Spleen (tissue), 7 donors: ENCODE results near the gene FSTL4.

Experiments used
- POLR2AphosphoS5 ChIP-seq, 3 donors: sonication (generic); formaldehyde crosslinking; IDR thresholded peaks; one replicate each; pipeline ENCODE4 v1.5.1; 2017; ENCODE audit warnings: antibody characterized with exemption in 3 of 3
- TF ChIP-seq, protein P1 (sequence below), 11 experiments: fragments of 200-600 bp in 7 of 11; fragments of 450-650 bp in 4 of 11; sonication (generic) in 4 of 11; IDR thresholded peaks in 8 of 11; conservative IDR thresholded peaks in 3 of 11; 1 replicate in 7 of 11; 2 replicates in 4 of 11; pipeline versions ENCODE4 v1.4.0 to v1.8.0; 2016 to 2021; ENCODE audit warnings: antibody characterized with exemption in 11 of 11, inconsistent platforms in 4 of 11, mild to moderate bottlenecking in 1 of 11
- donor health status: DM: no; HTN: no; CAD: no; lungs with moderate emphysema.
- donor health status: DM: no; HTN: no; CAD: no.
- donor health status: DM: no; HTN: no; CAD: no.

DNA sequence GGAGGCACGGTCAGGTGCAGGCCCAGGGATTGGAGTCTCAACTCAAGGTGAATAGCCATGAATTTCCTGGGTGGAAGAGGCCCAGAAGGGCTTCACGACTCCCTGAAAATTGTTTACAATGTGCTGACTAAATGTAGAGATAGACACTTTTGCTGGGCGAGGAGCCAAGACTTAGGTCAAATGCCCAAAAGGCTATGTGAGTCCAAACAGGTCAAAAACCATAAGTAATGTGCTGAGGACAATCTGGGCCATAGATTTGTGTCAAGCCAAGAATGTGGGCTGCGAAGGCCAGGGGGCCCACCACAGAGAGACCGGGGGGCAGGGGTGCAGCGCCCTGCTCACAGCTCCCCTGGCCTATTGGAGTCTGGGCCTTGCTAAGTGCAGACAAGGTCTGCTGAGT lies 362.7 kb downstream of the FSTL4 start:
- TF ChIP-seq, protein P1, sequence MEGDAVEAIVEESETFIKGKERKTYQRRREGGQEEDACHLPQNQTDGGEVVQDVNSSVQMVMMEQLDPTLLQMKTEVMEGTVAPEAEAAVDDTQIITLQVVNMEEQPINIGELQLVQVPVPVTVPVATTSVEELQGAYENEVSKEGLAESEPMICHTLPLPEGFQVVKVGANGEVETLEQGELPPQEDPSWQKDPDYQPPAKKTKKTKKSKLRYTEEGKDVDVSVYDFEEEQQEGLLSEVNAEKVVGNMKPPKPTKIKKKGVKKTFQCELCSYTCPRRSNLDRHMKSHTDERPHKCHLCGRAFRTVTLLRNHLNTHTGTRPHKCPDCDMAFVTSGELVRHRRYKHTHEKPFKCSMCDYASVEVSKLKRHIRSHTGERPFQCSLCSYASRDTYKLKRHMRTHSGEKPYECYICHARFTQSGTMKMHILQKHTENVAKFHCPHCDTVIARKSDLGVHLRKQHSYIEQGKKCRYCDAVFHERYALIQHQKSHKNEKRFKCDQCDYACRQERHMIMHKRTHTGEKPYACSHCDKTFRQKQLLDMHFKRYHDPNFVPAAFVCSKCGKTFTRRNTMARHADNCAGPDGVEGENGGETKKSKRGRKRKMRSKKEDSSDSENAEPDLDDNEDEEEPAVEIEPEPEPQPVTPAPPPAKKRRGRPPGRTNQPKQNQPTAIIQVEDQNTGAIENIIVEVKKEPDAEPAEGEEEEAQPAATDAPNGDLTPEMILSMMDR (IDR thresholded peaks at IDR 0.05 in 8 of 11, conservative IDR thresholded peaks at IDR 0.05 in 3 of 11) = no peak
- no peak for TF ChIP-seq POLR2AphosphoS5 (IDR thresholded peaks at IDR 0.05)
